NT2/D1 (cell line): ENCODE measurements around the gene ZNF614.

Experiments used
- SUZ12 ChIP-seq: IDR thresholded peaks from 2 replicates; pipeline ENCODE4 v1.6.1; 2011; ENCODE audit not compliant: insufficient read length, insufficient read depth; ENCODE audit errors: extremely low read depth
- YY1 ChIP-seq: IDR thresholded peaks from 2 replicates; pipeline ENCODE4 v1.6.1; 2011; ENCODE audit not compliant: insufficient read length, insufficient read depth
- ZNF274 ChIP-seq: IDR thresholded peaks from 2 replicates; pipeline ENCODE4 v1.6.1; 2011; ENCODE audit warnings: mild to moderate bottlenecking, low read depth, low read length

GRCh38 chr19:52020506-52020905 lies 7.7 kb downstream of the ZNF614 start:
- TF ChIP-seq YY1 (no peak), SUZ12 (no peak), ZNF274 (no peak)
